Neural progenitor cell (in vitro differentiated cells): ENCODE results near the gene MT1X.

Experiments
- CTCF ChIP-seq: fragments of 200-600 bp; sonication (generic); IDR thresholded peaks from 2 replicates; pipeline ENCODE4 v1.5.1; 2017; ENCODE audit warnings: antibody characterized with exemption, mild to moderate bottlenecking
- EZH2 ChIP-seq: fragments of 200-600 bp; sonication (generic); IDR thresholded peaks from 2 replicates; pipeline ENCODE4 v1.6.1; 2017; ENCODE audit warnings: antibody characterized with exemption, mild to moderate bottlenecking, moderate library complexity

GRCh38 chr16:56647641-56648431, 34.4 kb upstream of the MT1X start:
- TF ChIP-seq CTCF = no peak
- TF ChIP-seq EZH2 = peak; percentile 87
